Measurements from ENCODE around the gene NLRC3. TPM values are rescaled to one million over a fixed set of nuclear protein-coding genes. Genes with fewer than 3 reads are reported as not detected.
"Not testable (repeated sequence)": the region's sequence is repeated elsewhere in the genome, so short reads cannot be mapped to it uniquely, and the experiment has no call there.

Gene NLRC3
- total and polyA plus RNA-seq, 2 donors from 2014 or later: 0.52 to 5.3 TPM

- H3K27me3 ChIP-seq (ENCODE audit: control insufficient read depth, insufficient read depth, low read length); H3K9ac ChIP-seq (ENCODE audit: low read length in 3 of 3); H3K27ac ChIP-seq (ENCODE audit: low read depth in 2 of 2, low read length in 2 of 2); FAIRE-seq; H3K9me3 ChIP-seq (ENCODE audit: control insufficient read depth in 2 of 3, insufficient read depth in 1 of 3, low read length in 3 of 3); H3K4me1 ChIP-seq (ENCODE audit: control insufficient read depth in 2 of 3, insufficient read depth in 2 of 3, low read depth in 1 of 3, low read length in 3 of 3); H3K4me3 ChIP-seq (ENCODE audit: low read length in 3 of 3); intact Hi-C loops (cut with DNase I): not testable (repeated sequence)
- TF ChIP-seq CTCF (IDR thresholded peaks at IDR 0.05; ENCODE audit: borderline replicate concordance, extremely low read depth, insufficient read depth): peak; percentile 46
- peak; percentile 38 to 87 (median 68) for DNase-seq
- H3K36me3 ChIP-seq (ENCODE audit: control insufficient read depth in 2 of 3, insufficient read depth in 3 of 3, low read length in 3 of 3): peaks cover 9 to 52% (median 21%) of the 10 kb centered on the region in 3 donors
Observed at GRCh38 chr16:3527216-3527829, 49.9 kb downstream of the NLRC3 start.

- Histone ChIP-seq H3K36me3 (ENCODE audit: control insufficient read depth in 2 of 3, insufficient read depth in 3 of 3, low read length in 3 of 3) (peaks cover 9 to 45% (median 21%) of the 10 kb centered on the region in 3 donors), H3K9ac (ENCODE audit: low read length in 3 of 3) (no peak overlapping the region), H3K9me3 (ENCODE audit: control insufficient read depth in 2 of 3, insufficient read depth in 1 of 3, low read length in 3 of 3) (no peaks in the 10 kb centered on the region), H3K27me3 (ENCODE audit: control insufficient read depth, insufficient read depth, low read length) (no peaks in the 10 kb centered on the region), H3K4me1 (ENCODE audit: control insufficient read depth in 2 of 3, insufficient read depth in 2 of 3, low read depth in 1 of 3, low read length in 3 of 3) (no peaks in the 10 kb centered on the region), H3K4me3 (ENCODE audit: low read length in 3 of 3) (no peak overlapping the region), H3K27ac (ENCODE audit: low read depth in 2 of 2, low read length in 2 of 2) (no peak overlapping the region)
- intact Hi-C loops (cut with DNase I): no loop called here
- TF ChIP-seq CTCF (IDR thresholded peaks at IDR 0.05; ENCODE audit: borderline replicate concordance, extremely low read depth, insufficient read depth): no peak
- DNase-seq (no peak), FAIRE-seq (no peak)
Observed at GRCh38 chr16:3525951-3526350, 51.3 kb downstream of the NLRC3 start.

- H3K9me3 ChIP-seq (ENCODE audit: control insufficient read depth in 2 of 3, insufficient read depth in 1 of 3, low read length in 3 of 3): no peaks in the 10 kb centered on the region
- no peak for FAIRE-seq
- no peak for TF ChIP-seq CTCF (IDR thresholded peaks at IDR 0.05; ENCODE audit: borderline replicate concordance, extremely low read depth, insufficient read depth)
Observed at GRCh38 chr16:3523281-3523680, 53.9 kb downstream of the NLRC3 start.

More at GRCh38 chr16:3523281-3523680, 53.9 kb downstream of the NLRC3 start:
- Histone ChIP-seq H3K9ac (ENCODE audit: low read length in 3 of 3) (no peak overlapping the region), H3K36me3 (ENCODE audit: control insufficient read depth in 2 of 3, insufficient read depth in 3 of 3, low read length in 3 of 3) (peaks cover 7 to 52% (median 30%) of the 10 kb centered on the region in 3 donors), H3K4me3 (ENCODE audit: low read length in 3 of 3) (no peak overlapping the region), H3K27me3 (ENCODE audit: control insufficient read depth, insufficient read depth, low read length) (no peaks in the 10 kb centered on the region), H3K4me1 (ENCODE audit: control insufficient read depth in 2 of 3, insufficient read depth in 2 of 3, low read depth in 1 of 3, low read length in 3 of 3) (no peaks in the 10 kb centered on the region), H3K27ac (ENCODE audit: low read depth in 2 of 2, low read length in 2 of 2) (no peak overlapping the region)
- DNase-seq: peak in 1 of 5 donors; percentile 9
- intact Hi-C loops (cut with DNase I): no loop called here
